Activated gamma-delta T cell treated with anti-CD3 and anti-CD28 coated beads, Interleukin-2, amount 50 U/mL, for 16 hours (primary cell): ENCODE results near the gene KRT3.
"Not testable (repeated sequence)": the region's sequence is repeated elsewhere in the genome, so short reads cannot be mapped to it uniquely, and the experiment has no call there.

Source experiments
- DNase-seq: peaks from one replicate; pipeline ENCODE4 v3.0.0-alpha.2; 2020; ENCODE audit warnings: low read depth

Gene KRT3

GRCh38 chr12:52798003-52798670 is 2.2 kb upstream of the KRT3 start:
- no peak for DNase-seq

DNA sequence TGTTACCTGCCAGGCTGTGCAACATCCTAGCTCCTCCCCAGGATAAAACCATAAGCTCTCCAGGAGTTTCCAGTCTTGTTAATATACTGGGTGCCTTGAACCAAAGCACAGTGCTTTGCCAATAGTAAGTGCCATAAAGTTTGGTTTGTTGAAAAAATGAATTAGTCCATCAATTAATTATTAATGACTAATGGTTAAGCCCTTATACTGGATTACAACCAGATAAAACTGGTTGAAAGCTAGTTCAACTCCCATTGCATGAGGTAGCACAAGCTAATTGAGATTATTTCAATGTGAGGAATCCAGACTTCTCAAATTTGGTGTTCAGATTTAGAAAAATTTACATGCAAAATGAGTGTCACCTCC is 1.6 kb upstream of the KRT3 start:
- no peak for DNase-seq

- DNase-seq = no peak
Observed at GRCh38 chr12:52796839-52797528, 1.1 kb upstream of the KRT3 start.

- no peak for DNase-seq
Observed at GRCh38 chr12:52796429-52796794, 495 bp upstream of the KRT3 start.

GRCh38 chr12:52795332-52795674 is 614 bp downstream of the KRT3 start:
- DNase-seq = not testable (repeated sequence)

DNA sequence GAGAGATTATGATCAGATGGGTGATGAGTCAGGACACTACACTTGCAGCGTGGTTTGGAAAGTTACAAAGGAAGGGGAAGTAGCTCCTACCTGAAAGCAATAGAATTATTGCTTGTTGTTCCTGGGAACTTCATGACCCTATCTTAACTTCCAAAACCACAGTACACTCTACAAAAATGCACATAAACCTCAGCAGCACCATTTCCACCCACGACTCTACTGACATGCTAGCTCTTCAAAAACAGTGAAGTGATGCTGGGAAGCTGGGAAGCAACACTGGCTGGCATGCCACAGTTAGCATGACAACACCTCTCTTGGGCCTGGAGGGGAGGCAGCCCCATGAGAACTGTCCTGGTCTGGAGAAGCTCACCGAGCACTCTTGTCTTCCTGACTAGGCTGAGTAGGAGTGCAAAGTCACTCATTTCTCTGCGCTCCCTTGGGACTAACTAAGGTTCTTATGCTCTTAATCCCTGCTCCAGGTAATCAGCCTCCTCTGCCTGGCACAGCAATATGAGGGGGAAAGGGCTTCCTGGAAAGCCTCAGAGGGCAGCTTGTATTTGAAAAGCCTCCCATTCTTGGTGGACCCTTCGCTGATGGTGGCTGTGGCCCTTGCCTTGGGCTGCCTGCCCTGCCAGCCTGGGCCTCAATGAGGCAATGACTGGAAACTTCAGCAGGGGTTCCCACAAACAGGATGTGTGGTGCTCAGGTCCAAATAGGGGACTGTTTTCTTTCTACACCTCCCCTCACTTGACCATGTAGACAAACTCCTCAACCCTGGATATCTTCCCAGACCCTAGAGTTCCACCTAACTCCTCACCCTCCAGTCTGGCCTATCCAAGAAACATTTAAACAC is 1.2 kb downstream of the KRT3 start:
- no peak for DNase-seq

GRCh38 chr12:52792185-52793029 is 3.5 kb downstream of the KRT3 start:
- DNase-seq = no peak

DNA sequence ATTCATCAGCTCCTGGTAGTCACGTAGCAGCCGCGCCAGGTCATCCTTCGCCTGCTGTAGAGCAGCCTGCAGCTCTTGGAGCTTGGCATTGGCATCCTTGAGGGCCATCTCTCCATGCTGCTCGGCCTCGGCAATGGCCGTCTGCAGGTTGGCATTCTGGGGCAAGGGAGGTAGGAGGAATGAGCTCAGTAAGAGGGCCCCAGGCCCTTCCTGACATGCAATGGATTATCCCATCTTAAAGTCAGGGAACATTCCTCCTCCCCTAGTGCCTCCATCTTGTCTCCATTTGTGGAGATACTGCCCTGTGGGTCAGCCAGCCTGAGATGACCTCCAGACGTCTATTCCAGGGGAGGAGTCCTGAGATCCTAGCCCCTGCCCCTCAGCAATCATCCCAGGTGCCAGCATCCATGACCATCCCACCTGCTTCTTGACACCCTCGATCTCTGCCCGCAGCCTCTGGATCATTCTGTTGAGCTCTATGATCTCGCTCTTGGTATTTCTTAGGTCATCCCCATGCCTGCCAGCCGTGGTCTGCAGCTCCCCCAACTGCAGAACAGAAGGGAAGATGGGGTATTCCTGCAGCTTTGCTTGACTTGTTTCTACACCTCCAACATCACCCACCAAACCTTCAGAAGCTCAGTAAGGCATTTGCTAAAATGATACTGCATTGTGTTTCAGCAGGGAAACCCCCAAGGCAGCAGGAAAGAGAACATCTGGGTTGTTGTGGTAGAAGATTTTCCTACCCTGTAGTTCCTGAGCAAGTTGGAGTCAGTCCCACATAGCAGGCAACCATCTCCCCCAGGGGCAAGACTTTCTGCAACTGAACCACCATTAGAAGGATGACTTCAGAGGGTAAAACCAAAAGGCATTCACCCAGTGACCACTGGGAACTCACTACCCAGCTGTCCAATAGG is 4.4 kb downstream of the KRT3 start:
- no peak for DNase-seq

- DNase-seq = no peak
Observed at GRCh38 chr12:52790427-52791270, 5.3 kb downstream of the KRT3 start.

GRCh38 chr12:52789637-52790426 is 6.1 kb downstream of the KRT3 start:
- no peak for DNase-seq

- no peak for DNase-seq
Observed at GRCh38 chr12:52788876-52789636, 6.9 kb downstream of the KRT3 start.

DNA sequence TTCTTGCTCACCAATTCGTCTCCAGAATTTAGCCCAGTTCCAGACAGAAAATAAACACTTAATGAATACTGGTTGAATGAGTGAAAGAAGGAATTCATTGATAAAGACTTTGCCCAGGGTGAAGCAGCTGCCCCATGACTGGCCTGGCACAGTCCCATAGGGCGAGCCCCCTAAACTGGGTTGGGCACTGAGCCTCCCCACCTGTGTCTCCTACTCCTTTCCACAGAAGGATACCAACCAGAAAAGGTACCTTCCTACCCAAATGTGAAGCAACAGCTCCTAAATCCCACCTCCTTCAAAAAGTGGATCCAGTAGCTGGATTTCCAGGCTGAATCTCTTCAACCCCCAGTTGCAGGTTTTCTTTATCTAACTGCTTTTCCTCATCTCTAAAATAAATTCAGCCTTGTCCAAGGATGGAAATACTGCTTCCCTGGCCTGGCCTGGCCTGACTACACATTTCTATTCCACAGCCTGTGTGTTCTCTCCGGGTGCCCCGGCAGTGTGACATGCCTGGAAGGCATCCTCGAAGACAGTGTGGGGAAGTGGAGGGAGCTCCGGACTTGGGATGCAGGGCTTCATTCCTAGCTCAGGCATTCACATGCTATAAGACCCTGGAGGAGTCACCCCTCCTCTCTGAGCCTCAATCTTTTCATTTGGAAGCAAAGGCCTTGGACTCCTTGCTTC is 7.6 kb downstream of the KRT3 start:
- DNase-seq = no peak

DNA sequence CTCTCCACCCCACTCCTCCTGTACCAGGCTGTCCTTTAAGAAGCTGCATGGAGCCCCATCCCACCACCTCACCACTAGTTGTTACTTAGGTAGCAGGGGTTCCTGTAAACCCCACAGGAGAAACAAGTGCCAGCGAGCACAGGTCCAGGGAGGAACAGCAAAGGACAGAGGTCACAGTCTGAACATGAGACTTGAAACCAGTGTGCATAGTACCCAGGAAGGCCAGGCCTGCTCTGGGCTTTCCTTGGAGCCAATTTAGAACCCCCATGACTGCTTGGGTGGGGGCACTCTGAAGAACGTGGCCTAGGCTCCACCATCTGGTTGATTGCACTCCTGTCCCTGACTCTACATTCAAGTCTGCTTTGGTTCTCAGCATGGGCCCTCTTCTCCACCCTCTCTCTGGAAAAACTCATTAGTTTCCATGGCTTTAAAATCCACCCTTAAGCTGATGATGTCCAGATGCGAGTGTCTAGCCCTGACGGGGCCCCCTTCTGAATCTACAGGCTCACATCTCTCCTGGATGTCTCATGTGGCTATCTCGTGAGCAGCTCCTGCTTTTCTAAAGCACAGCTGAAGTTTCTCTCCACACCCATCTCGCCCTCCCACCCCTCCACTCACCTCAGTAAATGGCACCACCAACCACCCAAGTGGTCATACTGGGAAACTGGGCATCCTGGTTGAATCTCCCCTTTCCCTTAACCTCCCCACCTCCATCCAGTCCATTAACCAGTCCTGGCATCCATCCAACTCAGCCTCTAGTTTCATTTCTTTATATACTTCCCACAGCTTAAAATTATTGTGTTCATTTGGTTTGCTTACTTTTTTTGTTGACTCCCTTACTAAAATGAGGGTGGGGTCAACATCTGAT is 8.4 kb downstream of the KRT3 start:
- no peak for DNase-seq

DNA sequence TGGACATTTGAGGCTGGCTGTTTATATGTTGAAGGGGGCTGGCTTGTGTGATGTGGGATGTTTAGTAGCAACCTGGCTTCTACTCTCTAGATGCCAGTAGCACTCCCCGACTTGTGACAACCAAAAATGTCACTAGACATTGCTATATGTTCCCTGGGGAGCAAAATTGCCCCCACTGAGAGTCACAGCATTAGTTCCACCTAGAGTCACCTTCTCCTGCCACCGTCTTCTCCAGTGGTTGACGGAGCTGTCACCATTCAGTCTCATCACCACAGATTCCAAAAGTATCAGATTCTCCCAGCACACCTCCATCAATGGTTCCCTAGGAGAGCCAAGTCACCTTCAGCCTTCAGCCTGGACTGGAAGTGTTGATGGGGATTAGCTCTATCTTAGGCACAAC is 11.0 kb downstream of the KRT3 start:
- DNase-seq = no peak

GRCh38 chr12:52783563-52784316 is 12.2 kb downstream of the KRT3 start:
- DNase-seq = no peak

DNA sequence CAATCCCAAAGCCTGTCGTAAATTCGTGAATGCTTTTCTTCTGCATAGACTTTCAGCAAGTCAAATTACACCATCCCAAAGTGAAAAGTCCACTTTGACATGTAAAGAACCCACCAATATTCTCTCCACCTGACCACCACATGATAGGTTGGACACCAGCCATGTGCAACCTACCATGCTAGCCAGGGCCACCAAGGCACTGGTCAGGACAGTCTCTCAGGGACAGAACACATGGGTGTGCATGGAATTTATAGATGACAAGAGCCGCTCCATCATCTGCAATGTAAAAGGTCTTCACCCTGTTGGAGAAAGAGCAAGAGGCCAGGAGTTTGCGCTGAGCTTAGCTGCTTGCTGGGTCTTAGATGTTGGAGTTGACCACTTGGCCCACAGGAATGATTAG is 13.4 kb downstream of the KRT3 start:
- DNase-seq = no peak
